GM23248 (cell line): ENCODE data around the gene TAS2R3.

Experiments
- EZH2 ChIP-seq: fragments of 200-600 bp; sonication (generic); IDR thresholded peaks from 2 replicates; pipeline ENCODE4 v1.6.1; 2018; ENCODE audit warnings: antibody characterized with exemption, mild to moderate bottlenecking; ENCODE audit not compliant: insufficient read depth, poor library complexity, severe bottlenecking
- EZH2phosphoT487 ChIP-seq: fragments of 200-600 bp; sonication (generic); IDR thresholded peaks from 2 replicates; pipeline ENCODE4 v1.6.1; 2018; ENCODE audit warnings: antibody characterized with exemption, moderate library complexity, mild to moderate bottlenecking, low read depth; ENCODE audit not compliant: insufficient read depth

DNA sequence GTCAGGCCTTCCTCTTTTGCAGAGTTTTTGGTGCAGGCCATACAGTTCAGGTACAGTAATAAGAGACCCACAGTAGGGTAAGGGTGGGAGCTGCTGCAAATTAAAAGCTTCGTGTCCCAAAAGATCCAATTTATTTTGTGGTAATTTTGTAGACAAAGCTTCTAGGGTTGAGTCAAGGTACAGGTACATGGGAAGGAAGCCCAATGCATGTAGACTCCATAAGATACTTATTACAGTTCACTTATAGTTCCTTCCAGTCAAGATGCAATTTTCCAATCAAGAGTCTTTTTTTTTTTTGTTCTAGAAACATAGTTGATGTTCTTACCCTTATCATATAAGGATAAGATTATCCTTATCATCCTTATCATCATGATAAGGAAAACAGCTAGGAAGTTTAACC, 12.5 kb downstream of the TAS2R3 start, which contains the start of gene TAS2R4:
- TF ChIP-seq EZH2 (no peak), EZH2phosphoT487 (no peak)
